WTC11 (cell line): ENCODE measurements around the gene STIMATE. TPM values are rescaled to one million over a fixed set of nuclear protein-coding genes. Genes with fewer than 3 reads are reported as not detected.

Experiments used
- ATAC-seq: fragments of 200-7000 bp; cut with Tn5 transposase; 2 replicates; pipeline ENCODE4 v1.10.0; 2021; ENCODE audit warnings: mild to moderate bottlenecking, moderate library complexity
- CTCF ChIA-PET: fragments of 300-600 bp; sonication (Branson Sonifier 250); formaldehyde crosslinking; loops from one replicate; lab custom pipeline; 2021; ENCODE audit warnings: antibody characterized with exemption; lab: Charles Lee
- POLR2A ChIA-PET: fragments of 350-600 bp; sonication (Branson Sonifier 250); formaldehyde crosslinking; loops from one replicate; lab custom pipeline; 2021; ENCODE audit warnings: antibody characterized with exemption; lab: Charles Lee
- DNase-seq: peaks from one replicate; pipeline ENCODE4 v3.0.0; 2021; ENCODE audit warnings: low spot score
- H3K27ac Mint-ChIP-seq: 2 replicates; pipeline ENCODE4 v1.8.0; 2021; ENCODE audit warnings: mixed read lengths
- H3K27me3 Mint-ChIP-seq: 2 replicates; pipeline ENCODE4 v1.8.0; 2021; ENCODE audit warnings: low read depth, mild to moderate bottlenecking, moderate library complexity, mixed read lengths
- H3K36me3 Mint-ChIP-seq: 2 replicates; pipeline ENCODE4 v1.8.0; 2021; ENCODE audit warnings: mixed read lengths
- H3K4me1 Mint-ChIP-seq: 2 replicates; pipeline ENCODE4 v1.8.0; 2022; ENCODE audit warnings: mixed read lengths
- H3K4me3 Mint-ChIP-seq: 2 replicates; pipeline ENCODE4 v1.8.0; 2021; ENCODE audit warnings: mild to moderate bottlenecking, moderate library complexity, mixed read lengths
- H3K9me3 Mint-ChIP-seq: 2 replicates; pipeline ENCODE4 v1.8.0; 2021; ENCODE audit warnings: mixed read lengths
- CBFB ChIP-seq: sonication (generic); formaldehyde crosslinking; IDR thresholded peaks from 2 replicates; pipeline ENCODE4 v1.8.1; 2022; ENCODE audit warnings: mild to moderate bottlenecking, low read depth, missing genetic modification reagents
- CREB1 ChIP-seq: sonication (generic); formaldehyde crosslinking; IDR thresholded peaks from 2 replicates; pipeline ENCODE4 v1.8.0; 2023; ENCODE audit warnings: mild to moderate bottlenecking, missing genetic modification reagents
- ELF4 ChIP-seq: sonication (generic); formaldehyde crosslinking; IDR thresholded peaks from 2 replicates; pipeline ENCODE4 v1.8.1; 2022; ENCODE audit warnings: low read depth, mild to moderate bottlenecking, moderate library complexity, missing genetic modification reagents
- ESRRA ChIP-seq: sonication (generic); formaldehyde crosslinking; IDR thresholded peaks from 2 replicates; pipeline ENCODE4 v1.8.1; 2022; ENCODE audit warnings: mild to moderate bottlenecking, missing genetic modification reagents, borderline replicate concordance
- FOXK1 ChIP-seq: sonication (generic); formaldehyde crosslinking; IDR thresholded peaks from 2 replicates; pipeline ENCODE4 v1.8.0; 2022; ENCODE audit warnings: mild to moderate bottlenecking, moderate library complexity, missing genetic modification reagents
- HMGA2 ChIP-seq: fragments of 250-450 bp; sonication (Bioruptor Pico); IDR thresholded peaks from 2 replicates; pipeline ENCODE4 v1.4.0; 2021; ENCODE audit warnings: mild to moderate bottlenecking, moderate library complexity
- JUN ChIP-seq: sonication (generic); formaldehyde crosslinking; IDR thresholded peaks from 2 replicates; pipeline ENCODE4 v1.8.0; 2023; ENCODE audit warnings: mild to moderate bottlenecking, missing genetic modification reagents
- NFYB ChIP-seq: sonication (generic); formaldehyde crosslinking; conservative IDR thresholded peaks from 2 replicates; pipeline ENCODE4 v1.8.0; 2022; ENCODE audit warnings: low read depth, missing genetic modification reagents
- RORB ChIP-seq: fragments of 250-450 bp; sonication (Bioruptor Pico); IDR thresholded peaks from 2 replicates; pipeline ENCODE4 v1.9.0; 2021; ENCODE audit warnings: mild to moderate bottlenecking
- SMAD4 ChIP-seq: sonication (generic); formaldehyde crosslinking; IDR thresholded peaks from 2 replicates; pipeline ENCODE4 v1.8.0; 2022; ENCODE audit warnings: mild to moderate bottlenecking, missing genetic modification reagents
- SP1 ChIP-seq: sonication (generic); formaldehyde crosslinking; conservative IDR thresholded peaks from 2 replicates; pipeline ENCODE4 v1.8.1; 2022; ENCODE audit warnings: missing genetic modification reagents
- TEAD1 ChIP-seq: sonication (generic); formaldehyde crosslinking; IDR thresholded peaks from 2 replicates; pipeline ENCODE4 v1.8.0; 2022; ENCODE audit warnings: mild to moderate bottlenecking, missing genetic modification reagents
- TP53 ChIP-seq: sonication (generic); formaldehyde crosslinking; IDR thresholded peaks from 2 replicates; pipeline ENCODE4 v1.8.1; 2023; ENCODE audit warnings: mild to moderate bottlenecking, missing genetic modification reagents
- ZNF263 ChIP-seq: sonication (generic); formaldehyde crosslinking; IDR thresholded peaks from 2 replicates; pipeline ENCODE4 v1.8.1; 2022; ENCODE audit warnings: low read depth, mild to moderate bottlenecking, moderate library complexity, missing genetic modification reagents
- ZNF416 ChIP-seq: fragments of 250-450 bp; sonication (Bioruptor Pico); IDR thresholded peaks from 2 replicates; pipeline ENCODE4 v1.9.0; 2021; ENCODE audit warnings: mild to moderate bottlenecking, inconsistent platforms
- ZNF423 ChIP-seq: fragments of 250-450 bp; sonication (Bioruptor Pico); IDR thresholded peaks from 2 replicates; pipeline ENCODE4 v2.1.2; 2022; ENCODE audit warnings: mild to moderate bottlenecking, moderate library complexity
- ZNF671 ChIP-seq: fragments of 250-450 bp; sonication (Bioruptor Pico); IDR thresholded peaks from 2 replicates; pipeline ENCODE4 v1.8.0; 2021; ENCODE audit warnings: mild to moderate bottlenecking
- total RNA-seq: library from RNA; stranded (reverse); gene quantifications from 3 replicates; pipeline ENCODE4 v1.2.3, GENCODE V29; 2021
- TF ChIP-seq, protein P1 (sequence below): fragments of 250-450 bp; sonication (Bioruptor Pico); IDR thresholded peaks from 2 replicates; pipeline ENCODE4 v1.8.0; 2021; ENCODE audit warnings: mild to moderate bottlenecking
- TF ChIP-seq, protein P2 (sequence below): fragments of 200-600 bp; IDR thresholded peaks from 2 replicates; pipeline ENCODE4 v1.8.0; 2022; ENCODE audit warnings: antibody characterized with exemption
- TF ChIP-seq, protein P3 (sequence below): sonication (generic); formaldehyde crosslinking; IDR thresholded peaks from 2 replicates; pipeline ENCODE4 v1.8.0; 2022; ENCODE audit warnings: mild to moderate bottlenecking, missing genetic modification reagents
- TF ChIP-seq, protein P4 (sequence below): sonication (generic); formaldehyde crosslinking; IDR thresholded peaks from 2 replicates; pipeline ENCODE4 v1.8.1; 2023; ENCODE audit warnings: mild to moderate bottlenecking, missing genetic modification reagents, moderate library complexity
- TF ChIP-seq, protein P5 (sequence below): sonication (generic); formaldehyde crosslinking; IDR thresholded peaks from 2 replicates; pipeline ENCODE4 v1.8.0; 2022; ENCODE audit warnings: mild to moderate bottlenecking, missing genetic modification reagents
- TF ChIP-seq, protein P6 (sequence below): sonication (generic); formaldehyde crosslinking; IDR thresholded peaks from 2 replicates; pipeline ENCODE4 v1.8.1; 2023; ENCODE audit warnings: mild to moderate bottlenecking, missing genetic modification reagents
- TF ChIP-seq, protein P7 (sequence below): sonication (generic); formaldehyde crosslinking; IDR thresholded peaks from 2 replicates; pipeline ENCODE4 v1.8.1; 2022; ENCODE audit warnings: mild to moderate bottlenecking, moderate library complexity, missing genetic modification reagents

STIMATE gene
- total RNA-seq, 1 experiment from 2014 or later = 35.5 TPM

DNA sequence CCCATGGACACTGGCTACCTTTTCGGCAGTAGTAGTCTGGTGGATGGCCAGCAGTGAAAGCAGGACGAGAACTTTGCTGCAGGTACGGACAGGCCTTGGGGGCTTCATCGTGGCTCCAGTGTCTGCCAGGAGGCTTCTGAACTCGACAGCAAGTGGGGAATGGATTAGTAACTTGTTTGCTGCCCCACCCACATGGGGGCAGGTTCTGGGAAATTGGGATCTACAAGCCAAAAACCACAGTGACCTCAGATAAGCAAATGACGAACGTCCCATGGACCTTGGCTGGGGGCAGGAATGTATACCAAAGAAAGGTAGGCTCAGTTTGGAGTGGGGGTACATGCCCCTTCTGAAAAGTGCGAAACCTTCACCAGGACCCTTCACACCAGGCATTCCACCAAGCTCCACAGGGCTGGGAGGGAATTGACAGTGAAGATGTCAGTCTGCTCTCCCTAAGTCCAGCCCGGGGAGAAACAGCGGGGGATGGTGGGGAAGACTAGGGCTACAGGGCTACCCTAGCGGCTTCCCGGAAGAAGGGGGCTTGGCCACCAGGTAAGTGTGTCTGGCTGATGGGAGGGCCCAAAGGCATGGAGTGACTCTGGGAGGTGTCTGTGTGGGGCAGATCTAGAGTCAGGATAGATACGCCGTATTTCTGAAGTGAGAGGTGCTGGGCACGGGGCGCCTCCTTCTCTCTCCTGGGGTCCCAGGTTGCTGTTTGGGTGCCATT lies 66.7 kb downstream of the STIMATE start, which contains the start of gene ITIH4 (continued):
- TF ChIP-seq CBFB (CRISPR knock-in tag) (no peak), RORB (CRISPR knock-in tag) (no peak)

DNA sequence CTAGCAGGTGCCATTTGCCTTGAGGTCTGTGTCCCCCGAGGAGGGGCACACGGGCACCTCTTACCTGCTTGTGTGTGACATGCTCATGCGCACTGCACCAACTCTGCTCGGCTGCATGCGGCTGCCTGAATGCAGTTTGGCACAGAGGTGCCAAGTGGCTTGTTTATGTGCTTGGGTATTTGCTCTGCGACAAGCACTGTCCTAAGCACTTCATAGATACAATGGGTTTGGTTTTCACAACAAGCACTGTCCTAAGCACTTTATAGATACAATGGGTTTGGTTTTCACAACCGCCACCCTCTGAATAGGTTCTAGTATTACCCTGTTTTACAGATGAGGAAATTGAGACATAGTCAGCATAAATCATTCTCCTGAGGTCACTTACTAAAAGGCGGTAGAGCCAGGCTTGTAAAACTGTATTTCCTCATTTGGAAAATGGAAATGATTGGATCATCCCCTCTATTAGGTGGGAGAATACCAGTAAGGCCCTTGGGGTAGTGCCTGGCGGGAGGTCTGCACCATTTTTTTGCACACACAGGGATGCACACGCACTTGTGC lies 67.4 kb downstream of the STIMATE start:
- H3K9me3 Mint-ChIP-seq = no peaks in the 10 kb centered on the region
- no peak overlapping the region for H3K27ac Mint-ChIP-seq
- DNase-seq (no peak), ATAC-seq (no peak)
- ChIA-PET CTCF (interaction anchor here (1.4 to 4.4 kb wide), 3 partner anchors 9 to 38 kb away, joined by 3 to 23 read pairs (median 5); no protein-coding TSS in a partner anchor), POLR2A (no interaction called here)
- TF ChIP-seq, protein P1, sequence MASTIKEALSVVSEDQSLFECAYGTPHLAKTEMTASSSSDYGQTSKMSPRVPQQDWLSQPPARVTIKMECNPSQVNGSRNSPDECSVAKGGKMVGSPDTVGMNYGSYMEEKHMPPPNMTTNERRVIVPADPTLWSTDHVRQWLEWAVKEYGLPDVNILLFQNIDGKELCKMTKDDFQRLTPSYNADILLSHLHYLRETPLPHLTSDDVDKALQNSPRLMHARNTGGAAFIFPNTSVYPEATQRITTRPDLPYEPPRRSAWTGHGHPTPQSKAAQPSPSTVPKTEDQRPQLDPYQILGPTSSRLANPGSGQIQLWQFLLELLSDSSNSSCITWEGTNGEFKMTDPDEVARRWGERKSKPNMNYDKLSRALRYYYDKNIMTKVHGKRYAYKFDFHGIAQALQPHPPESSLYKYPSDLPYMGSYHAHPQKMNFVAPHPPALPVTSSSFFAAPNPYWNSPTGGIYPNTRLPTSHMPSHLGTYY (CRISPR knock-in tag) = no peak
- no peaks in the 10 kb centered on the region for H3K27me3 Mint-ChIP-seq
- peaks cover under 1% of the 10 kb centered on the region; the same call in 1 of the 2 replicates for H3K4me1 Mint-ChIP-seq
- H3K4me3 Mint-ChIP-seq = no peak overlapping the region
- H3K36me3 Mint-ChIP-seq = no peaks in the 10 kb centered on the region

DNA sequence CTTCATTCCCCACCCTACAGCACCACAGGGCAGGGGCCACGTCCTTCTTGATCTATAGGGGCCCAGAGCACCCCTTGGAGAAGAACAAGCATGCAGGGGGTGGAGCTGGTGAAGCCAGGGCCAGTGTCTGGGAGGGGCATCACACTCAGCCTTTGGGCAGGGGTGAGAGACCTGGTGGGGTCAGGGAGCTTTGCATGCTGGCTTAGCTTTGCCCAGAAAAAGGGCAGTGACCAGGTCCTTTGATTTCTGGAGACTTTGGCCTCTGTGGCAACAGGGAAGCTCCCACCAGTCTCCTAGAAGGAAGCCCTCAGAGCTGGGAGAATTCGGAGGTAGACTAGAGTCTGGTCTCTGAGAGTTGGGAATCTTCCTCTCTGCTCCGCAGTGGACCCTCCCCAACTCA lies 67.9 kb downstream of the STIMATE start:
- ChIA-PET POLR2A (no interaction called here), CTCF (interaction anchor here (0.8 to 4.4 kb wide), 3 partner anchors 9 to 37 kb away, joined by 3 to 23 read pairs (median 3); no protein-coding TSS in a partner anchor)
- Mint-ChIP-seq H3K27ac (no peak overlapping the region), H3K4me3 (no peak overlapping the region), H3K36me3 (no peaks in the 10 kb centered on the region), H3K27me3 (no peaks in the 10 kb centered on the region), H3K4me1 (no peaks in the 10 kb centered on the region), H3K9me3 (no peaks in the 10 kb centered on the region)
- TF ChIP-seq SP1 (CRISPR knock-in tag) (no peak), TP53 (CRISPR knock-in tag) (no peak), ESRRA (CRISPR knock-in tag) (no peak), RORB (CRISPR knock-in tag) (no peak), ZNF671 (CRISPR knock-in tag) (no peak), NFYB (CRISPR knock-in tag) (no peak), ELF4 (CRISPR knock-in tag) (no peak), ZNF423 (no peak), SMAD4 (no peak), TEAD1 (CRISPR knock-in tag) (no peak)
- TF ChIP-seq, protein P2, sequence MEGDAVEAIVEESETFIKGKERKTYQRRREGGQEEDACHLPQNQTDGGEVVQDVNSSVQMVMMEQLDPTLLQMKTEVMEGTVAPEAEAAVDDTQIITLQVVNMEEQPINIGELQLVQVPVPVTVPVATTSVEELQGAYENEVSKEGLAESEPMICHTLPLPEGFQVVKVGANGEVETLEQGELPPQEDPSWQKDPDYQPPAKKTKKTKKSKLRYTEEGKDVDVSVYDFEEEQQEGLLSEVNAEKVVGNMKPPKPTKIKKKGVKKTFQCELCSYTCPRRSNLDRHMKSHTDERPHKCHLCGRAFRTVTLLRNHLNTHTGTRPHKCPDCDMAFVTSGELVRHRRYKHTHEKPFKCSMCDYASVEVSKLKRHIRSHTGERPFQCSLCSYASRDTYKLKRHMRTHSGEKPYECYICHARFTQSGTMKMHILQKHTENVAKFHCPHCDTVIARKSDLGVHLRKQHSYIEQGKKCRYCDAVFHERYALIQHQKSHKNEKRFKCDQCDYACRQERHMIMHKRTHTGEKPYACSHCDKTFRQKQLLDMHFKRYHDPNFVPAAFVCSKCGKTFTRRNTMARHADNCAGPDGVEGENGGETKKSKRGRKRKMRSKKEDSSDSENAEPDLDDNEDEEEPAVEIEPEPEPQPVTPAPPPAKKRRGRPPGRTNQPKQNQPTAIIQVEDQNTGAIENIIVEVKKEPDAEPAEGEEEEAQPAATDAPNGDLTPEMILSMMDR = no peak
- TF ChIP-seq, protein P3, sequence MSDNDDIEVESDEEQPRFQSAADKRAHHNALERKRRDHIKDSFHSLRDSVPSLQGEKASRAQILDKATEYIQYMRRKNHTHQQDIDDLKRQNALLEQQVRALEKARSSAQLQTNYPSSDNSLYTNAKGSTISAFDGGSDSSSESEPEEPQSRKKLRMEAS (CRISPR knock-in tag) = no peak
- TF ChIP-seq, protein P4, sequence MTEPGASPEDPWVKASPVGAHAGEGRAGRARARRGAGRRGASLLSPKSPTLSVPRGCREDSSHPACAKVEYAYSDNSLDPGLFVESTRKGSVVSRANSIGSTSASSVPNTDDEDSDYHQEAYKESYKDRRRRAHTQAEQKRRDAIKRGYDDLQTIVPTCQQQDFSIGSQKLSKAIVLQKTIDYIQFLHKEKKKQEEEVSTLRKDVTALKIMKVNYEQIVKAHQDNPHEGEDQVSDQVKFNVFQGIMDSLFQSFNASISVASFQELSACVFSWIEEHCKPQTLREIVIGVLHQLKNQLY (CRISPR knock-in tag) = no peak
- ATAC-seq (no peak), DNase-seq (no peak)

DNA sequence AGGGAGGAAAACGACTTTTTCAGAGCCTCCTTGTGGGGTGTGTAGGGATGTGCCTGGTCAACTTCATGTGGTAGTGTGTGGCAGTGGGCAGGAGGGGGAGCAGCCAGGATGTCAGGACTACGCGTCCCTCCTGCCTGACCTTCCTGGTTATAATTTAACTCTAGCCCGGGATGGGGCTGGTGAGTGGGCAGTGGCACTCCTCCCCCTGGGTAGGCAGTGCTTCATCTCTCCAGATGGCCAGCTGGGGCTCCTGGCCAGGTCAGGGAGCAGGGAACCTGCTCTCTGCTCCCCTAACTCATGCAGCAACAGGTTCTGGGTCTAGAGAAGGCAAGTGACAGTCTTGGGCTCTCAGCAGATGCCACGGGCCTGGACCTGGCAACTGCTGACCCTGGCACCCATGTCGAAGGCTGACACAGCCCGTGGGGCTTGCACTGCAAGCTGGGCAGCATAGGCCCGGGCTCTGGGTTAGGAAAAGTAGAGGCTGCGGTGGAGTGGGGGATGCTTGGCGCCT lies 69.4 kb downstream of the STIMATE start:
- ChIA-PET POLR2A (no interaction called here), CTCF (no interaction called here)
- no peak overlapping the region for H3K4me3 Mint-ChIP-seq
- DNase-seq (no peak), ATAC-seq (peak; percentile 71)
- no peaks in the 10 kb centered on the region for H3K27me3 Mint-ChIP-seq
- H3K4me1 Mint-ChIP-seq = no peaks in the 10 kb centered on the region
- no peaks in the 10 kb centered on the region for H3K9me3 Mint-ChIP-seq
- no peak overlapping the region for H3K27ac Mint-ChIP-seq
- H3K36me3 Mint-ChIP-seq = no peaks in the 10 kb centered on the region
- TF ChIP-seq JUN (CRISPR knock-in tag) (no peak), CREB1 (CRISPR knock-in tag) (no peak), HMGA2 (CRISPR knock-in tag) (no peak), ZNF671 (CRISPR knock-in tag) (no peak), ZNF416 (CRISPR knock-in tag) (no peak), ZNF263 (CRISPR knock-in tag) (no peak), FOXK1 (no peak)
- TF ChIP-seq, protein P5, sequence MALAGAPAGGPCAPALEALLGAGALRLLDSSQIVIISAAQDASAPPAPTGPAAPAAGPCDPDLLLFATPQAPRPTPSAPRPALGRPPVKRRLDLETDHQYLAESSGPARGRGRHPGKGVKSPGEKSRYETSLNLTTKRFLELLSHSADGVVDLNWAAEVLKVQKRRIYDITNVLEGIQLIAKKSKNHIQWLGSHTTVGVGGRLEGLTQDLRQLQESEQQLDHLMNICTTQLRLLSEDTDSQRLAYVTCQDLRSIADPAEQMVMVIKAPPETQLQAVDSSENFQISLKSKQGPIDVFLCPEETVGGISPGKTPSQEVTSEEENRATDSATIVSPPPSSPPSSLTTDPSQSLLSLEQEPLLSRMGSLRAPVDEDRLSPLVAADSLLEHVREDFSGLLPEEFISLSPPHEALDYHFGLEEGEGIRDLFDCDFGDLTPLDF (CRISPR knock-in tag) = no peak
- TF ChIP-seq, protein P6, sequence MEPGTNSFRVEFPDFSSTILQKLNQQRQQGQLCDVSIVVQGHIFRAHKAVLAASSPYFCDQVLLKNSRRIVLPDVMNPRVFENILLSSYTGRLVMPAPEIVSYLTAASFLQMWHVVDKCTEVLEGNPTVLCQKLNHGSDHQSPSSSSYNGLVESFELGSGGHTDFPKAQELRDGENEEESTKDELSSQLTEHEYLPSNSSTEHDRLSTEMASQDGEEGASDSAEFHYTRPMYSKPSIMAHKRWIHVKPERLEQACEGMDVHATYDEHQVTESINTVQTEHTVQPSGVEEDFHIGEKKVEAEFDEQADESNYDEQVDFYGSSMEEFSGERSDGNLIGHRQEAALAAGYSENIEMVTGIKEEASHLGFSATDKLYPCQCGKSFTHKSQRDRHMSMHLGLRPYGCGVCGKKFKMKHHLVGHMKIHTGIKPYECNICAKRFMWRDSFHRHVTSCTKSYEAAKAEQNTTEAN (CRISPR knock-in tag) = no peak
- TF ChIP-seq, protein P7, sequence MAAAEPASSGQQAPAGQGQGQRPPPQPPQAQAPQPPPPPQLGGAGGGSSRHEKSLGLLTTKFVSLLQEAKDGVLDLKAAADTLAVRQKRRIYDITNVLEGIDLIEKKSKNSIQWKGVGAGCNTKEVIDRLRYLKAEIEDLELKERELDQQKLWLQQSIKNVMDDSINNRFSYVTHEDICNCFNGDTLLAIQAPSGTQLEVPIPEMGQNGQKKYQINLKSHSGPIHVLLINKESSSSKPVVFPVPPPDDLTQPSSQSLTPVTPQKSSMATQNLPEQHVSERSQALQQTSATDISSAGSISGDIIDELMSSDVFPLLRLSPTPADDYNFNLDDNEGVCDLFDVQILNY (CRISPR knock-in tag) = no peak
